GM19397 (cell line): ENCODE measurements around the gene VWA3A.
"Not testable (repeated sequence)": the region's sequence is repeated elsewhere in the genome, so short reads cannot be mapped to it uniquely, and the experiment has no call there.

Experiments
- ATAC-seq: cut with Tn5 transposase; IDR thresholded peaks from one replicate; pipeline ENCODE4 v1.9.1; 2021; ENCODE audit warnings: mild to moderate bottlenecking, moderate library complexity; ENCODE audit not compliant: unreplicated experiment

VWA3A gene

DNA sequence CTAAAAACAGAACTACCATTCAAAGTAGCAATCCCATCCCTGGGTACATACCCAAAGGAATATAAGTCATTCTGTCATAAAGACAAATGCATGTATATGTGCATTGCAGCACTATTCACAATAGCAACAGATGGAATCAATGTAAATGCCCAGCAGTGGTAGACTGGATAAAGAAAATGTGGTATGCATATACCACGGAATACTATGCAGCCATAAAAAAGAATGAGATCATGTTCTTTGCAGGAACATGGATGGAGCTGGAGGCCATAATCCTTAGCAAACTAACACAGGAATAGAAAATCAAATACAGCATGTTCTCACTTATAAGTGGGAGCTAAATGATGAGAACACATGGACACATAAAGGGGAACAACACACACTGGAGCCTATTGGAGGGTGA lies 36.2 kb downstream of the VWA3A start:
- not testable (repeated sequence) for ATAC-seq

GRCh38 chr16:22130528-22130927 lies 38.2 kb downstream of the VWA3A start:
- ATAC-seq, result no peak

GRCh38 chr16:22132801-22133200 lies 40.5 kb downstream of the VWA3A start:
- no peak for ATAC-seq

DNA sequence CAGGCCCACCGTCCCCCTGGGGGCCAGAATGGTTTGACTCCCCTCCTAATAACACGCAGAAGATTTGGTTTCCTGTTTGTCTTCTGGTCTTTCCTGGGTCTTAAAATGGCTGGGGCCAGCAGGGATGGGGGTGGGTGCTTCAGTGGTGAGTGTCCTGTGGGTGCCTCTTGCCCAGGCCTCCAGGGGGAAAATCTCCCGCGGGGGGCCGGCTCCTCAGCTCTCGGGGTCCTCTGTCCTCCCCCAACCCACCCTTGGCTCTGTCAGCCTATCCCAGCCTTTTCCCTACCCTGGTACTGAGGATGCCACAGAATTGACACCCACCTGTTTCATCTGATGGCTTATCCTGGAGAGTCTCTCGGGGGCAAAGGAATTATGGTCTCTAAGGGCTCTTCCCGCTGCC lies 46.1 kb downstream of the VWA3A start:
- no peak for ATAC-seq

DNA sequence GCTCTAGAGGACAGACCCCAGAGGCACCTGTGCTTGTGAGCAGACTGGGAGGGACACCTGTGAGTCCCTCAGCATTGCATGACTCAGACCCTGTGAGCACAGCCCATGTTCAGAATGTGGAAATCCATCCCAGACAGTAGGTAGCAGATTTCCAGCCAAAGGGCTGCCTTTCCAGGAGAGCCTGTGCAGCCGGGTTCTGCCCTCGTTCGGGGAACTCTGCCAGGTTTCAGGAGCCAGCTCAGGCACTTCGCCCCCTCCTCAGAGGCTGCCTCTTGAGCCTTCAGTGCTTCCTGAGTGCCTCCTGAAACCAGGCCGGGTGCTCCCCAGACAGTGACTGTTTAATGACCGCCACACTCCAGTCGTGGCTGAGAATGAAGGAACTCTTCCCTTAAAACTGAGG lies 46.7 kb downstream of the VWA3A start:
- no peak for ATAC-seq

DNA sequence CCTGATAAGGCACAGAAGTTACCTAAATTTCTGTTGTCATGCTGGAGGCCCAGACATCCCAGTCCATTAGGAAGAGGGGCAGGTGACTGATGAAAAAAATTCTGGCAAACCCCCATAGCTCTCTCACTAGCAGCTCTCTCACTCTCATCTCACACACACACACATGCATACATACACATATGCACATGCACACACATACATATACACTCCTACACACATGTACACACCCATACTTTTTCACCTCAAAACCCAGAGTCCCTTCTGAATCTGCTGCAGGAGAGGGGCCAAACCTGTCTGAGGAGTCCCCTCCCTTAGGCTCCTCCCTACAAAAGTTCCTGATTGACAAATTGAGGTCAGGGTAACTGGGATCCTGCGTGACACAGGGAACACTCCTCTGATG lies 47.4 kb downstream of the VWA3A start:
- ATAC-seq, result no peak

DNA sequence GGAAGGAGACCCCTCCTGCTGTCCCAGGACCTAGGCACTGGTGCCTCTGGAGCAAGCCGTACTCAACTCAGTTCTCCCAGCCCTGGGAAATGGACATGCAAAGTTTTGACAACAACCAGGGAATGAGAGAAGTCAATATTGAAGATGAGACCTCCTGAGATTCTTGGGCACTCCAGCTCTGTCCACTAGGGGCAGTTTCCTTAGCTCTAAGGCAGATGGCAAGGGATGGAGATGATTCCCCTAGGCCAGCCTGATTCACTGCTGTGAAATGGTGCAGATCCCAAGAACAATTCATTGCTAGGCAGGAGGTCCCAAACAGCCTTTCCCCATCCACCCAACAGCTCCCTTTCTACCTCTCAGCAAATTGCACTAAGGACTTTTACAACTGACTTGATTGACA lies 49.4 kb downstream of the VWA3A start:
- ATAC-seq, result no peak

DNA sequence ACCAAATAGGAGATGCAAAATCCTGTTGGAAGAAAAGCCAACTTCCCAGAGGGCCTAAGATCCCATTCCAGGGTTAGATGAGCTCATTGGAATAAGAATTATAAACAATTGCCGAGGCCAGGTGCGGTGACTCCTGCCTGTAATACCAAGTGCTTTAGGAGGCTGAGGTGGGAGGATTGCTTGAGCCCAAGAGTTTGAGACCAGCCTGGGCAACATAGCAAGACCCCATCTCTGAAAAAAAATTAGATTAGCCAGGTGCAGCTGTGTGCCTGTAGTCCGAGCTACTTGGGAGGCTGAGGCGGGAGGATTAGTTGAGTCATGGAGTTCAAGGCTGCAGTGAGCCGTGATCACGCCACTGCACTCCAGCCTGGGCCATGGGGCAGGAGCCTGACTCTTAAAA lies 52.2 kb downstream of the VWA3A start:
- no peak for ATAC-seq

GRCh38 chr16:22147853-22148252 lies 55.5 kb downstream of the VWA3A start:
- ATAC-seq, result no peak

DNA sequence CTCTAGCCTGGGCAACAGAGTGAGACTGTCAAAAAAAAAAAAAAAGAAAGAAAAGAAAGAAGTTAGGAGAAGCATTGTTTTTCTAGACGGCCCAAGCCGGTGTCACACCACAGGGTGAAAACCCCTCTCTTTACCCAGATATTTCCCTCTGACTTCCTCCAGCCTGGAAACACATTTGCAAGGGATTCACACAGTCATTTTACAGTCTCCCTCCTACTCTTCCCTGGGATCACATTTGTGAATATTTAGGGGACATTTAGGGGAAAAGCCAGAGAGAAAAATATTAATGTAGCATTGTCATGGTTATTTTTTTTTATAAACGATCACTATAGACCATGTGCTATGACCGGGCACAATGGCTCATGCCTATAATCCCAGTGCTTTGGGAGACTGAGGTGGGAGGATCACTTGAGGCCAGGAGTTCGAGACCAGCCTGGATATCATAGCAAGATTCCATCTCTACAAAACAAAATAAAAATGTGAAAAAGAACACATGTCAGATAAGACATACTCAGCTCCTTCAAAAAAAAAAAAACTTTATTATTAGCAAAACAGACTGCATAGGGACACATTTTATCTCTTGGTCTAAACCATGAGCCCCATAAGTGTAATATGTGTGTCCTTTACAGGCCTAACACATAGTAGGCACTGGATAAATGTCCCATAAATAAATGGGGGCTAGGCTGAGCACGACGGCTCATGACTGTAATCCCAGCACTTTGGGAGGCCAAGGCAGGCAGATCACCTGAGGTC lies 59.1 kb downstream of the VWA3A start:
- ATAC-seq, result no peak

DNA sequence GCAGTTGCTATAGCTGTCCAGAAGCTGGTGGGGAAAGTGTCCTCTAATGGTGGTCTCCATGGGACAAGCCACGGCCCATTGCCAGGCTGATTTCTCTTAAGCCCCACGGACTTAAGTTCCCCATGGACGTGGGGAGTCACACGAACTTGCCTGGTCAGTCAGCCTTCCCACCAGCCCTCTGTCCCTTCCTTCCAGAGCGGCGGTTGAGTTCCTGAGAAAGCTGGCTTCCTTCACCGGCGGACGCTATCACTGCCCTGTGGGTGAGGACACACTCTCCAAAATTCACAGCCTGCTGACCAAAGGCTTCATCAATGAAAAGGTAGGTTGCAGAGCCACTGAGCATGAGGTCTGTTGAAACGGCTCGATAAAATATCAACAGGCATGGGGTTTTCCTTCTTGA lies 60.0 kb downstream of the VWA3A start:
- no peak for ATAC-seq

DNA sequence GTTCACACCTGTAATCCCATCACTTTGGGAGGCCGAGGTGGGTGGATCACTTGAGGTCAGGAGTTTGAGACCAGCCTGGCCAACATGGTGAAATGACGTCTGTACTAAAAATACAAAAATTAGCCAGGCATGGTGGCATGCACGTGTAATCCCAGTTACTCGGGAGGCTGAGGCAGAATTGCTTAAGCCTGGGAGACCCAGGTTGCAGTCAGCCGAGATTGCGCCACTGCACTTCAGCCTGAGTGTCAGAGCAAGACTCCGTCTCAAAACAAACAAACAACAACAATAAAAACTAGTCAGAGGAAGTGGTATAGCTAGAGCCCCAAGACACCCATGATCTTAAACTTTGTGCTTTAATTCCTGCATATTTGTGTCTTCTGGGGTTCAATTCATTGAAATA lies 60.7 kb downstream of the VWA3A start:
- ATAC-seq, result not testable (repeated sequence)

GRCh38 chr16:22161401-22161800 lies 69.1 kb downstream of the VWA3A start:
- no peak for ATAC-seq

- no peak for ATAC-seq
These were observed 69.8 kb downstream of the VWA3A start, which contains the start of gene SDR42E2 for GRCh38 chr16:22161999-22162655. TSS of gene SDR42E2 (plus strand) at chr16:22162506. CDS start at chr16:22165583, 3,077 bp downstream.

DNA sequence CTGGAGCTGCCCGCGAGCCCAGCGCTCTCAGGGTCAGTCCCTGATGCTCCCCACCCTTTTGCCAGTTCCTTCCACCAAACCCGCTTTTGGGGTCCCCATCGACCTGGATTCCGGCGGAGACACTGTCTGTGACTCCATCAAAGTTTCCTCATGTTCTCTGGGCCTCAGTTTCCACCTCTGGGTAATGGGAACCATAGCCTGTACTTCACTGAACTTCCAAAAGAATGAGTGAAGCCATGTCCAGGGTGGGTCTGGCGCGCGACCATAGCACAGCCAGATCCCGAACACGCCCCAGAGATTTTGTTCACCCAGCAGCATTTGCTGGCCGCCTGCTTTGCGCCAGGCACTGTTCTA lies 70.3 kb downstream of the VWA3A start:
- no peak for ATAC-seq

- no peak for ATAC-seq
These were observed 71.5 kb downstream of the VWA3A start for GRCh38 chr16:22163806-22164205.

DNA sequence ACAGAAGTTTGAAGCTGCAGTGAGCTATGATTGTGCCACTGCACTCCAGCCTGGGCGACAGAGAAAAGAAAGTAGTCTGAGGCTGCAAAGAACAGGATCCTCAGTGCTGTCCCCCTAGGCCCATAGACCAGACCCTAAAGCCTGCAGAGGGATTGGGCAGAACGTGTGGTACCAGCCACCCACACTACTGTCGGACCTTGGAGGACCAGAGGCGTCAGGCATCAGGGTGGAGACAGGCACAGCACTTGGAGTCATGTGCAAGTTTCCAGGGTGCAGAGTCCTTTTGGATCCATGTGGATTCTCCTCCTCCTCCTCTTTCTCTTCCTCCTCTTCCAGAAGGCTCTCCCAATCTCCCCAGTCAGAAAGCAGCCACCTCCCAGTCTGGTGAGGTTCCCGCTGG lies 72.1 kb downstream of the VWA3A start:
- ATAC-seq, result no peak

GRCh38 chr16:22165508-22166285 lies 73.4 kb downstream of the VWA3A start:
- ATAC-seq, result no peak

- no peak for ATAC-seq
These were observed 79.6 kb downstream of the VWA3A start for GRCh38 chr16:22171953-22172352.

- not testable (repeated sequence) for ATAC-seq
These were observed 80.3 kb downstream of the VWA3A start for GRCh38 chr16:22172642-22173041.

GRCh38 chr16:22174642-22175041 lies 82.3 kb downstream of the VWA3A start:
- no peak for ATAC-seq
